Frontal cortex (tissue), 1 donor: ENCODE results near the gene ABTB1. TPM values are rescaled to one million over a fixed set of nuclear protein-coding genes. Genes with fewer than 3 reads are reported as not detected.

Source experiments
- total RNA-seq: library from RNA; depleted of rRNA; stranded (reverse); fragments of >200 nt; gene quantifications from one replicate; pipeline ENCODE4 v1.2.3, GENCODE V29; 2014

The ABTB1 gene
- total RNA-seq, 1 donor from 2014 or later: 6.5 TPM

Other genes starting within 250 kb of the ABTB1 start
- gene TPRA1, start 82.2 kb upstream of the ABTB1 start, total RNA-seq: 17.1 TPM
- gene MCM2, start 74.5 kb upstream of the ABTB1 start, total RNA-seq: 17.1 TPM
- gene PODXL2, start 43.8 kb upstream of the ABTB1 start, total RNA-seq: 182 TPM
- 31.4 TPM for gene MGLL, start 149.6 kb downstream of the ABTB1 start, total RNA-seq
- 0.82 TPM for gene KBTBD12, start 242.3 kb downstream of the ABTB1 start, total RNA-seq